ENCODE data around the gene GRIA1. TPM values are rescaled to one million over a fixed set of nuclear protein-coding genes. Genes with fewer than 3 reads are reported as not detected.

GRIA1 gene
- total RNA-seq, 4 donors from 2014 or later = 0.12 to 0.19 TPM; not detected in 2

GRCh38 chr5:153458268-153458667, 32.2 kb upstream of the GRIA1 start:
- H3K36me3 ChIP-seq = no peaks in the 10 kb centered on the region
- H3K27me3 ChIP-seq = no peaks in the 10 kb centered on the region
- H3K4me3 ChIP-seq = no peak overlapping the region
- H3K9me3 ChIP-seq = no peaks in the 10 kb centered on the region
- H3K4me1 ChIP-seq = peaks cover 0 to 7% (median 0%) of the 10 kb centered on the region in 3 donors
- H3K27ac ChIP-seq = no peak overlapping the region
- intact Hi-C loops (cut with DNase I) = no loop called here
- DNase-seq = no peak
- TF ChIP-seq CTCF (IDR thresholded peaks at IDR 0.05) = no peak
- no peak for TF ChIP-seq POLR2A (IDR thresholded peaks at IDR 0.05)

GRCh38 chr5:153459051-153459743, 31.3 kb upstream of the GRIA1 start:
- no peak for TF ChIP-seq POLR2A (IDR thresholded peaks at IDR 0.05)
- no peak for TF ChIP-seq CTCF (IDR thresholded peaks at IDR 0.05)
- H3K27me3 ChIP-seq = no peaks in the 10 kb centered on the region
- no peak overlapping the region for H3K4me3 ChIP-seq
- no peak for DNase-seq
- no peaks in the 10 kb centered on the region for H3K9me3 ChIP-seq
- intact Hi-C loops (cut with DNase I) = no loop called here
- peaks cover 0 to 7% (median 0%) of the 10 kb centered on the region in 3 donors for H3K4me1 ChIP-seq
- H3K27ac ChIP-seq = no peak overlapping the region
- no peaks in the 10 kb centered on the region for H3K36me3 ChIP-seq

- H3K27me3 ChIP-seq = no peaks in the 10 kb centered on the region
- H3K9me3 ChIP-seq = no peaks in the 10 kb centered on the region
- no peak for TF ChIP-seq POLR2A (IDR thresholded peaks at IDR 0.05)
- no peak overlapping the region for H3K4me3 ChIP-seq
- WGBS, 2 donors = 81 to 87% methylated on average over 3 of the region's 3 CpGs
- DNase-seq = no peak
- H3K27ac ChIP-seq = no peak overlapping the region
- H3K36me3 ChIP-seq = no peaks in the 10 kb centered on the region
- peaks cover 0 to 7% (median 0%) of the 10 kb centered on the region in 3 donors for H3K4me1 ChIP-seq
- intact Hi-C loops (cut with DNase I) = no loop called here
These were observed 30.0 kb upstream of the GRIA1 start for GRCh38 chr5:153460421-153460820.

- Histone ChIP-seq H3K4me3 (no peak overlapping the region), H3K9me3 (no peaks in the 10 kb centered on the region), H3K36me3 (no peaks in the 10 kb centered on the region), H3K4me1 (peaks cover 0 to 7% (median 0%) of the 10 kb centered on the region in 3 donors), H3K27ac (no peak overlapping the region), H3K27me3 (no peaks in the 10 kb centered on the region)
- no peak for DNase-seq
- 78 to 86% methylated on average over 2 of the region's 2 CpGs for WGBS, 2 donors
- TF ChIP-seq CTCF (IDR thresholded peaks at IDR 0.05) = no peak
- TF ChIP-seq POLR2A (IDR thresholded peaks at IDR 0.05) = no peak
- intact Hi-C loops (cut with DNase I) = no loop called here
These were observed 29.1 kb upstream of the GRIA1 start for GRCh38 chr5:153461341-153461740.

GRCh38 chr5:153463806-153464205, 26.7 kb upstream of the GRIA1 start:
- peaks cover 0 to 7% (median 0%) of the 10 kb centered on the region in 3 donors for H3K4me1 ChIP-seq
- intact Hi-C loops (cut with DNase I) = no loop called here
- no peaks in the 10 kb centered on the region for H3K9me3 ChIP-seq
- no peaks in the 10 kb centered on the region for H3K27me3 ChIP-seq
- no peak for DNase-seq
- H3K27ac ChIP-seq = no peak overlapping the region
- H3K4me3 ChIP-seq = no peak overlapping the region
- H3K36me3 ChIP-seq = no peaks in the 10 kb centered on the region
- TF ChIP-seq CTCF (IDR thresholded peaks at IDR 0.05) (no peak), POLR2A (IDR thresholded peaks at IDR 0.05) (no peak)
- WGBS, 2 donors = 35 to 42% methylated on average over 2 of the region's 2 CpGs

GRCh38 chr5:153467546-153467945, 22.9 kb upstream of the GRIA1 start:
- intact Hi-C loops (cut with DNase I) = no loop called here
- Histone ChIP-seq H3K36me3 (no peaks in the 10 kb centered on the region), H3K27me3 (no peaks in the 10 kb centered on the region), H3K27ac (no peak overlapping the region), H3K4me3 (no peak overlapping the region), H3K4me1 (no peaks in the 10 kb centered on the region), H3K9me3 (no peaks in the 10 kb centered on the region)
- no peak for TF ChIP-seq POLR2A (IDR thresholded peaks at IDR 0.05)
- TF ChIP-seq CTCF (IDR thresholded peaks at IDR 0.05) = no peak
- no peak for DNase-seq
